HG03064 (cell line): ENCODE data around the gene SERAC1.

Source experiments
- ATAC-seq: cut with Tn5 transposase; IDR thresholded peaks from one replicate; pipeline ENCODE4 v1.9.1; 2021; ENCODE audit warnings: low read depth; ENCODE audit not compliant: unreplicated experiment

SERAC1 gene

GRCh38 chr6:158061709-158062461, 106.2 kb downstream of the SERAC1 start:
- ATAC-seq: no peak

- no peak for ATAC-seq
Measured at GRCh38 chr6:158061361-158061708, 106.7 kb downstream of the SERAC1 start.

- no peak for ATAC-seq
Measured at GRCh38 chr6:158060455-158061360, 107.4 kb downstream of the SERAC1 start.
